HG03095 (cell line): ENCODE data around the gene SEPTIN8.

ENCODE experiments used
- ATAC-seq: cut with Tn5 transposase; IDR thresholded peaks from one replicate; pipeline ENCODE4 v1.9.1; 2021; ENCODE audit warnings: moderate library complexity; ENCODE audit not compliant: unreplicated experiment

SEPTIN8 gene

DNA sequence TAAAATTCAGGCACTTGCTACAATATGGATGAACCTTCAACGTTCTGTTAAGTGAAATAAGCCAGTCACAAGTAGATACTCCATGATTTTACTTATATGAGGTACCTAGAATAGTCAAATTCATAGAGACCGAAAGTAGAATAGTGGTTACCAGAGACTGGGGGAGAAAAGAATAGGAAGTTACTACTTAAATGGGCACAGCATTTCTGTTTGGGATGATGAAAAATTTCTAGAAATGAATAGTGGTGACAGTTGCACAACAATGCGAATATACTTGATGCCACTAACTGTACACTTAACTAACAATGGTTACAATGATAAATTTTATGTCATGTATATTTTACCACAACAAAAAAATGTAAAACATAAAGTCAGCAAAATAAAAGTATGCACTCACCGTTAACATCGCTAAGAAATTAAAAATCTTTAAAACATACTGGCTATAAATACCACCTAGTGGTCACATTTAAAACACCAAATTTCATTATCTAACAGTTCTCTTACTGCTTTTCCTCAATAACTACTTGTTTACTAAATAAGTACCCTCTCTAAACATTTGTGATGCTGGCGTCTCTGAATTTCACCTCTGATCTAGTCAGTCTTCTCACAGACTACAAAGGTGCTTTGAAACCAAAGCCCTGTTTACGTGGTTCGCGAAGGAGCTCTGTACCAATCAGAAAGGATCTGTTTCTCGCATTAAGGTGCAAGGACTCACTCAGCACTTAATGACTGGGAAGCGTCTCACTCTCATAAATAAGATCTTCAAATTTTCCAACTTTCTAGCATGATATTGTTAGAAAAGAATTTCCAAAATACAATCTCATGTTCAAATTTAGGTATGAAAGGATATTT is 62.4 kb downstream of the SEPTIN8 start:
- ATAC-seq = no peak

- ATAC-seq = no peak
These were observed 68.4 kb downstream of the SEPTIN8 start for GRCh38 chr5:132708645-132709044.

- ATAC-seq = no peak
These were observed 72.2 kb downstream of the SEPTIN8 start for GRCh38 chr5:132704875-132705274.
